NB4 (cell line): ENCODE results near the gene NGEF.

Source experiments
- DNase-seq: peaks from one replicate; pipeline ENCODE4 v3.0.0; 2010; ENCODE audit warnings: low read depth
- H3K4me3 ChIP-seq: one replicate; pipeline ENCODE4 v1.5.1; 2011; ENCODE audit warnings: mild to moderate bottlenecking, low read depth, low read length, moderate library complexity
- CTCF ChIP-seq: IDR thresholded peaks from one replicate; pipeline ENCODE4 v1.5.1; 2012; ENCODE audit warnings: low read depth, low read length
- MAX ChIP-seq: IDR thresholded peaks from 2 replicates; pipeline ENCODE4 v1.6.1; 2011; ENCODE audit warnings: low read depth, low read length
- MYC ChIP-seq: IDR thresholded peaks from 2 replicates; pipeline ENCODE4 v1.6.1; 2011; ENCODE audit warnings: low read depth, low read length
- POLR2A ChIP-seq: IDR thresholded peaks from 2 replicates; pipeline ENCODE4 v1.6.1; 2011; ENCODE audit warnings: mild to moderate bottlenecking; ENCODE audit not compliant: insufficient read length; ENCODE audit errors: extremely low read depth

Gene NGEF

GRCh38 chr2:233025706-233026105, 12.7 kb upstream of the NGEF start:
- no peak overlapping the region for H3K4me3 ChIP-seq
- no peak for DNase-seq
- TF ChIP-seq MAX (no peak), CTCF (no peak), MYC (no peak), POLR2A (no peak)

GRCh38 chr2:233023761-233024410, 10.8 kb upstream of the NGEF start:
- no peak overlapping the region for H3K4me3 ChIP-seq
- no peak for TF ChIP-seq POLR2A
- TF ChIP-seq MAX, result no peak
- TF ChIP-seq MYC, result no peak
- TF ChIP-seq CTCF, result no peak
- no peak for DNase-seq

DNA sequence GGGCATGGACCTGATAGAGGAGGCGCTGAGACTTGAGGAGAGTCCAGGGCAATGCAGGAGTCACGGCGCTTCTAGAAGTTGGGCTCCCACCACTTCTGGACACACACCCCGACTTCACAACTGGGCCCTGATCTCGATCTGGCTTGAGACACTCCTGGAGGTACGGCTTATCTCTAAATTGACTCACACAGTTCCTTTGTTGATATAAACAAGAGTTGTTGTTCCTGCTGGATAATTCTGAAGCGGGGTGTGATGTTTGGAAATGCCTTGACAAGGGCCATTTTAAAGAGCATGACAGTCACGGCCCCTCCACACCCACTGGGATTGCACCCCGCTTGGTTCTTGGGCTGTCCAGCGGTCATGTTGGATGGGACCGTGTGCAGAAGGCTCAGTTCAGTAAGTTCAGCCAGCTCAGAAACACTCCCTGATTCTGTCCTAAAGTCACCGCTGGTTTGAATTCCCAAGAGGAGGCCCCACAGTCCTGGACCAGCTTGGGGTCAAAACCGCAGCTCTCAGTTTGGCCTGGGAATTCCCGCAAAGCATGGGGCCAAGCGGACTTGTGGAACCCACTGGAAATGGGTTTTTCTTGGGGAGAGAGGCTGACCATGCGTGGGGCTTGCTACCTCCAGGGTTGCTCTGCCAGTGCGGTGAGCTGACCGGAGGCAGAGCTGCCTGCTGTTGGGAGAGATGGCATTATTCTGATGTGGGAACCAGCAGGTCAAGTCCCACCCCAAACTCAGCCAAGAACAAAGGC, 10.1 kb upstream of the NGEF start:
- no peak overlapping the region for H3K4me3 ChIP-seq
- TF ChIP-seq MAX, result no peak
- TF ChIP-seq CTCF, result no peak
- no peak for TF ChIP-seq MYC
- TF ChIP-seq POLR2A, result no peak
- DNase-seq, result no peak

DNA sequence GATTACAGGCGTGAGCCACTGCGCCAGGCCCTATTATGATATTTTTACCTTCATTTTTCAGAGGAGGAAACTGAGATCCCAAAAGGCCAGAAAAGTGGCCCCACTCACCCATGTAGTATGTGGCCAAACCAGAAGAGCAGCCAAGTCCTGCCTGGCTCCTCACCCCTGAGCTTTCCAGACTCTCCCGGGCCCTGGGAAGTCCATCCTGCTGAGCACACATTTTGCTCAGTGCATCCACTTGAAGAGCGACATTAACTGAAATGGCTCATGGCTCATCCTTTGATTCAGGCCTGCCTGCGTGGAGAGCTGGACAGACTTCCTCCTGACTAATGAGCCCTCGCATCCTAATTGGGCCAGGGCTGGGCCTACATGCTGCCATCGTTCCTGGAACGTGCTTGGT, 9.5 kb upstream of the NGEF start:
- no peak for DNase-seq
- H3K4me3 ChIP-seq, result no peak overlapping the region
- TF ChIP-seq POLR2A, result no peak
- TF ChIP-seq CTCF, result no peak
- no peak for TF ChIP-seq MYC
- no peak for TF ChIP-seq MAX

- H3K4me3 ChIP-seq, result no peak overlapping the region
- TF ChIP-seq POLR2A, result no peak
- no peak for TF ChIP-seq MAX
- TF ChIP-seq MYC, result no peak
- no peak for TF ChIP-seq CTCF
- DNase-seq, result no peak
Observed at GRCh38 chr2:233021771-233022170, 8.7 kb upstream of the NGEF start.
